Breast epithelium (tissue), 4 donors: ENCODE results near the gene PCDHGA7. TPM values are rescaled to one million over a fixed set of nuclear protein-coding genes. Genes with fewer than 3 reads are reported as not detected.
"Not testable (repeated sequence)": the region's sequence is repeated elsewhere in the genome, so short reads cannot be mapped to it uniquely, and the experiment has no call there.

Experiments used
- DNase-seq, 2 donors: peaks; one replicate each; pipeline ENCODE4 v3.0.0-alpha.2; 2019; ENCODE audit warnings: low spot score in 2 of 2
- H3K27ac ChIP-seq, 2 donors: fragments of 200-600 bp; sonication (generic) in 1 of 2; one replicate each; pipeline ENCODE4 v1.5.1; 2016 to 2019; ENCODE audit warnings: mild to moderate bottlenecking in 1 of 2
- H3K27me3 ChIP-seq, 2 donors: fragments of 200-600 bp; sonication (generic) in 1 of 2; one replicate each; pipeline versions ENCODE4 v1.5.1 to v1.6.0; 2017 to 2019; ENCODE audit warnings: control low read depth in 1 of 2, mild to moderate bottlenecking in 1 of 2
- H3K36me3 ChIP-seq: fragments of 200-600 bp; one replicate; pipeline ENCODE4 v1.5.1; 2019
- H3K4me1 ChIP-seq, 2 donors: fragments of 200-600 bp; sonication (generic); one replicate each; pipeline ENCODE4 v1.5.1; 2016 to 2019; ENCODE audit warnings: control low read depth in 1 of 2
- H3K4me3 ChIP-seq, 3 donors: fragments of 200-600 bp; sonication (generic); 1 replicate in 2 of 3; 2 replicates in 1 of 3; pipeline ENCODE4 v1.5.1; 2016 to 2019; ENCODE audit warnings: mild to moderate bottlenecking in 3 of 3, moderate library complexity in 2 of 3
- H3K9me3 ChIP-seq, 2 donors: fragments of 200-600 bp; sonication (generic) in 1 of 2; one replicate each; pipeline ENCODE4 v1.5.1; 2016 to 2019; ENCODE audit warnings: control low read depth in 1 of 2
- POLR2A ChIP-seq: fragments of 450-650 bp; IDR thresholded peaks from one replicate; pipeline ENCODE4 v1.6.1; 2016; ENCODE audit warnings: antibody characterized with exemption, mild to moderate bottlenecking, moderate library complexity
- POLR2AphosphoS5 ChIP-seq, 3 donors: sonication (generic); formaldehyde crosslinking; IDR thresholded peaks; one replicate each; pipeline ENCODE4 v1.6.1; 2017; ENCODE audit warnings: antibody characterized with exemption in 3 of 3
- intact Hi-C: fragments of 100-400 bp; cut with DNase I; formaldehyde crosslinking; loops from one replicate; pipeline ENCODE4 v1.15.1; 2023; ENCODE audit warnings: low total_unique reads
- total RNA-seq, 3 donors: library from RNA; depleted of rRNA; stranded (reverse); fragments of >200 nt; gene quantifications; one replicate each; pipeline ENCODE4 v1.1.0, GENCODE V29; 2016
- TF ChIP-seq, protein P1 (sequence below), 3 donors: fragments of 450-650 bp; IDR thresholded peaks; one replicate each; pipeline ENCODE4 v1.5.1; 2016 to 2017; ENCODE audit warnings: antibody characterized with exemption in 3 of 3, mild to moderate bottlenecking in 3 of 3, moderate library complexity in 3 of 3

Gene PCDHGA7
- total RNA-seq, 3 donors from 2014 or later: 3.7 to 10.8 (median 10.0) TPM

DNA sequence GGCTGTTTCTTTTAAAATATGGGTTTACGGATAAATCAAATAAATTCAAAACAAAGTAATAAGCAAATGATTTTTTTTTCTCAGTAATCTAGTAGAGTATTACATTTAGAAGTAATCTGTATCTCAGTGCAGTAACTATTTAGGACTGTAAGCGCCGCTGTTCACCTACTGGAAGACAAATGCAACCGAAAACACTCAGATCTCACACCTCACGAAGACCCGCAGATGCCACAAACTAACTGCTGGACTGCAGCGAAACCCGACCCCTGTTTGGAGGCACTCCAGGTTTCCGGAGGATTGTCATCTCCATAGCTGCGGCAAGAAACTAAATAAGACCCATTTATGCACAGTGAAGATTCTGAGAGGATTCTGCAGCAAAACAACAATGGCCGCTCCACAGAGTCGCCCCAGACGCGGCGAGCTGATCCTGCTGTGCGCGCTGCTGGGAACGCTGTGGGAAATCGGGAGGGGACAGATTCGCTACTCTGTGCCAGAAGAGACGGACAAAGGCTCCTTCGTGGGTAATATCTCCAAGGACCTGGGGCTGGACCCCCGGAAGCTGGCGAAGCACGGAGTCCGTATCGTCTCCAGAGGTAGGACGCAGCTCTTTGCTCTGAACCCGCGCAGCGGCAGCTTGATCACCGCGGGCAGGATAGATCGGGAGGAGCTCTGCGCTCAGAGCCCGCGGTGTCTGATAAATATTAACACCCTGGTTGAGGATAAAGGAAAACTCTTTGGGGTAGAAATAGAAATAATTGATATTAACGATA is 10.1 kb downstream of the PCDHGA7 start, which contains the start of gene PCDHGA8:
PCDHGA8 (plus strand) TSS at position 205 of the 770 bp plus-strand sequence; CDS start at position 386, 181 bp downstream.
- intact Hi-C loops: no loop called here
- DNase-seq: no peak
- no peaks in the 10 kb centered on the region for H3K4me1 ChIP-seq
- peaks cover 80 to 96% of the 10 kb centered on the region in 2 donors for H3K9me3 ChIP-seq
- no peaks in the 10 kb centered on the region for H3K27me3 ChIP-seq
- no peak for TF ChIP-seq POLR2AphosphoS5 (IDR thresholded peaks at IDR 0.05)
- TF ChIP-seq, protein P1, sequence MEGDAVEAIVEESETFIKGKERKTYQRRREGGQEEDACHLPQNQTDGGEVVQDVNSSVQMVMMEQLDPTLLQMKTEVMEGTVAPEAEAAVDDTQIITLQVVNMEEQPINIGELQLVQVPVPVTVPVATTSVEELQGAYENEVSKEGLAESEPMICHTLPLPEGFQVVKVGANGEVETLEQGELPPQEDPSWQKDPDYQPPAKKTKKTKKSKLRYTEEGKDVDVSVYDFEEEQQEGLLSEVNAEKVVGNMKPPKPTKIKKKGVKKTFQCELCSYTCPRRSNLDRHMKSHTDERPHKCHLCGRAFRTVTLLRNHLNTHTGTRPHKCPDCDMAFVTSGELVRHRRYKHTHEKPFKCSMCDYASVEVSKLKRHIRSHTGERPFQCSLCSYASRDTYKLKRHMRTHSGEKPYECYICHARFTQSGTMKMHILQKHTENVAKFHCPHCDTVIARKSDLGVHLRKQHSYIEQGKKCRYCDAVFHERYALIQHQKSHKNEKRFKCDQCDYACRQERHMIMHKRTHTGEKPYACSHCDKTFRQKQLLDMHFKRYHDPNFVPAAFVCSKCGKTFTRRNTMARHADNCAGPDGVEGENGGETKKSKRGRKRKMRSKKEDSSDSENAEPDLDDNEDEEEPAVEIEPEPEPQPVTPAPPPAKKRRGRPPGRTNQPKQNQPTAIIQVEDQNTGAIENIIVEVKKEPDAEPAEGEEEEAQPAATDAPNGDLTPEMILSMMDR (IDR thresholded peaks at IDR 0.05): no peak
- no peak for TF ChIP-seq POLR2A
- H3K4me3 ChIP-seq: no peak within 1 kb of the TSS
- H3K27ac ChIP-seq: no peak within 1 kb of the TSS
- H3K36me3 ChIP-seq: no peaks in the 10 kb centered on the region

- TF ChIP-seq POLR2A (no peak), POLR2AphosphoS5 (IDR thresholded peaks at IDR 0.05) (no peak)
- TF ChIP-seq, protein P1 (IDR thresholded peaks at IDR 0.05): no peak
- Histone ChIP-seq H3K36me3 (no peaks in the 10 kb centered on the region), H3K4me3 (no peak overlapping the region), H3K9me3 (peaks cover 81 to 96% of the 10 kb centered on the region in 2 donors), H3K4me1 (no peaks in the 10 kb centered on the region), H3K27me3 (no peaks in the 10 kb centered on the region), H3K27ac (no peak overlapping the region)
- intact Hi-C loops: no loop called here
- DNase-seq: no peak
Observed at GRCh38 chr5:141393267-141393666, 10.7 kb downstream of the PCDHGA7 start.

GRCh38 chr5:141394401-141395187 is 12.1 kb downstream of the PCDHGA7 start:
- Histone ChIP-seq H3K9me3 (peaks cover 81 to 95% of the 10 kb centered on the region in 2 donors), H3K4me3 (peak overlapping the region in 1 of 3 donors; percentile 30)
- H3K4me1 ChIP-seq, intact Hi-C loops, DNase-seq, H3K36me3 ChIP-seq, H3K27me3 ChIP-seq, H3K27ac ChIP-seq: not testable (repeated sequence)

DNA sequence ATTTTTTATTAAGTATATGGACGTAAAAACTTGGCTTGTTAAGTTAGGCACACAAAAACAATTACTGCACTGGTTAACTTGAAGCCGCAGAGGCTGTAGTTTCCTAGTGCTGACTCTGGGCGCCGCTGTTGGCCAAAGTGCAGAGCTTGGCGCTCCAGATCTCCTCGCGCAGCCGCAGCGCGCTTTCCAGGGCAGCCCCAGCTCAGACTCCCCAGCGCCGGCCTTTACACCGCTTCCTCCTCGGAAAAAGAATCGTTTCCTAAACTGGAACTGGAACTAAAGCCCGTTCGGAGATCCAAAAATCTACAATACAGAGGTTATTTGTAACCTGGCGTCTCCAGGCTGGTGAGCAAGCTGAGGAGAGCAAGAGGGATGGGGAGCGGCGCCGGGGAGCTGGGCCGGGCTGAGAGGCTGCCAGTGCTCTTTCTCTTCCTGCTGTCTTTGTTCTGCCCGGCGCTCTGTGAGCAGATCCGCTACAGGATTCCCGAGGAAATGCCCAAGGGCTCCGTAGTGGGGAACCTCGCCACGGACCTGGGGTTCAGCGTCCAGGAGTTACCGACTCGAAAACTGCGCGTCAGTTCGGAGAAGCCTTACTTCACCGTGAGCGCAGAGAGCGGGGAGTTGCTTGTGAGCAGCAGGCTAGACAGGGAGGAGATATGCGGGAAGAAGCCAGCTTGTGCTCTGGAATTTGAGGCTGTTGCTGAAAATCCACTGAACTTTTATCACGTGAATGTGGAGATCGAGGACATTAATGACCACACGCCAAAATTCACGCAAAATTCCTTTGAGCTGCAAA is 15.4 kb downstream of the PCDHGA7 start, which contains the start of gene PCDHGB5:
PCDHGB5 (plus strand) TSS at position 192 of the 796 bp plus-strand sequence; CDS start at position 373, 181 bp downstream.
- intact Hi-C loops, H3K27ac ChIP-seq, H3K4me1 ChIP-seq, H3K36me3 ChIP-seq, H3K27me3 ChIP-seq, DNase-seq: not testable (repeated sequence)
- peak within 1 kb of the TSS; percentile 1 to 45 (median 24) for H3K4me3 ChIP-seq
- TF ChIP-seq, protein P1 (IDR thresholded peaks at IDR 0.05): peak in 2 of 3 donors; percentile 38 to 40
- H3K9me3 ChIP-seq: peaks cover 79 to 96% of the 10 kb centered on the region in 2 donors

DNA sequence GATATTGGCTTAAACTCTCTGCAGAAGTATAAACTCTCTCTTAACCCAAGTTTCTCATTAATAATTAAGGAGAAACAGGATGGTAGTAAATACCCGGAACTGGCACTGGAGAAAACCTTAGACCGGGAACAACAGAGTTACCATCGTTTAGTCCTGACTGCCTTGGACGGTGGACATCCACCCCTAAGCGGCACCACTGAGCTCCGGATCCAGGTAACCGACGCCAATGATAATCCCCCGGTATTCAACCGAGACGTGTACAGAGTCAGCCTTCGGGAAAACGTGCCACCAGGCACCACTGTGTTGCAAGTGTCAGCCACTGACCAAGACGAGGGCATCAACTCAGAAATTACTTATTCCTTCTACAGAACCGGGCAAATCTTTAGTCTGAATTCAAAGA is 16.1 kb downstream of the PCDHGA7 start:
- no peak for DNase-seq
- no peak overlapping the region for H3K27ac ChIP-seq
- H3K36me3 ChIP-seq: no peaks in the 10 kb centered on the region
- H3K27me3 ChIP-seq: no peaks in the 10 kb centered on the region
- TF ChIP-seq, protein P1 (IDR thresholded peaks at IDR 0.05): no peak
- no peak for TF ChIP-seq POLR2A
- TF ChIP-seq POLR2AphosphoS5 (IDR thresholded peaks at IDR 0.05): no peak
- peak overlapping the region in 1 of 3 donors; percentile 10 for H3K4me3 ChIP-seq
- intact Hi-C loops: no loop called here
- H3K4me1 ChIP-seq: no peaks in the 10 kb centered on the region
- peaks cover 79 to 96% of the 10 kb centered on the region in 2 donors for H3K9me3 ChIP-seq
